HG02970 (cell line): ENCODE results near the gene ZDHHC12.

Source experiments
- ATAC-seq: cut with Tn5 transposase; IDR thresholded peaks from one replicate; pipeline ENCODE4 v1.9.1; 2021; ENCODE audit warnings: mild to moderate bottlenecking, moderate library complexity, moderate number of reproducible peaks; ENCODE audit not compliant: unreplicated experiment, low FRiP score

Gene ZDHHC12

DNA sequence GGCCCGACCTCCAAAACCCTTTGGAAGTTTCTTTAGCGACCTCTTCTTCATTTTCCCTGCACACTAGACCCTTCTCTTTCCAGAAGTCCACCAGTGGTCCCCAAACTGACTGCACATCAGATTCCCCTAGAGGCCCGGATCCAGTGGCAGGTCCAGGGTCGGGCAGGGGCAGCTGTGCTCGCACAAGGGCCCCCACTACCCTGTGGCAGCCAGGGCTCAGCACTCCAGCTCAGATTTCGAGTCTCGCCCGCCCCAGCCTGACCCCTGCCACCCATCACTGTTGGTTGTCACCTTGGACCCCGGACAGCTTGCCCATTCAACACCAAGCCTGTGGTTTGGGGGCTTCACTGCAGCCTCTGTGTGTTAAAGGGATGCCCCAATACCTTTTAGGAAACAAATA, 7.8 kb upstream of the ZDHHC12 start:
- ATAC-seq, result no peak

GRCh38 chr9:128731093-128731492, 7.2 kb upstream of the ZDHHC12 start:
- ATAC-seq, result no peak

DNA sequence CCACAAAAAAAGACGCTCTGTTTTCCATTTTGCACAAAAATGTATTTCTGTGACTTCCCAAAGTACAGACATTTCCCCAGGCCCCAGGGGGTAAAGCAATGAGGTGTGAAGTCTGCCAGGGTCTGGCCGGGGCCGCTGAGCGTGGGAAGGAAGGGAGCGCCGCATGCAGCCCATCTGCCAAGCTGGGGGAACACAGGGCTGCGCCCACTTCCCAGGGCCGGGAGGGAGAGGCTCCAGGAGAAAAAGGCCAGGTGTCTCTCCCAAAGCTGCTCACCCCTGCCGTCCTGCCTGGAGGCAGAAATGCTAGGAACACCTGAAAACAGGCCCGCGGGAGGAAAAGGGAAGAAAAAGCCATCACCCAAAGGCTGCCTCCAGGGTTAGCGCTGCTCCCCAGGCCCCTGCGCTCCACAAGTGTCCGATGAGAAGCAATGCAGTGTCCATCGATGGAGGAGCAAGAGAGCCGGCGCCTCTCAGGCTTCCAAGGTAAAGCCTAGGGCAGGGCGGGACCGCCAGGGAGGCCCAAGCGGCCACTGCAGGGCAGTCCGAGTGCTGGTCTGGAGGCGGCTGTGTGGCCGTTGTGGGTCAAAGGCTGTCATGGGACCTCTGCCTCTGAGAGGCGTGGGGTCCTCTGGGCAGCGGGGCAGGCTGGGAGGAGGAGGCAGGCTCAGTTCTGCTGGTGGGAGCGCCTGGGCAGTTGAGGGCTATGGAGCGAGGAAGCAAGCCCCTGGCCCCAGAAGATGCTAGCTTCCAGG, 6.0 kb upstream of the ZDHHC12 start:
- ATAC-seq, result no peak

DNA sequence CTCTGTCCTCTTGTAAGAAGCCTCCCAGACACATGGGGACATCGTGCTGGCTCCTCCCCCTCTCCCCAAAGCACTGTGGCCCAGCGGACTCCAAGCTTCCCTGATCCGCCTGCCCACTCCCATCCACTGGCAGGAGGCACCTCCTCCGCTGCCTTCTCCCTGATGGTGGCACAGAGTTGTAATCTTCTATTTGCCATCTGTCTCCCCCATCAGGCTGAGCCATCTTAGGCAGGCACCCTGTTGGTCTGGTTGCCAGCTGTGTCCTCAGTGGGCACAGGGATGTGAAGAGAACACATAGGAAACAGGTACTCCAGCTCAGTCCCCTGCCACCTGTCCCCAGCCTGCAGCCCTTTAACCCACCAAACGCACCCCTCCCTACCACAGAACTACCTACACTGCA, 5.4 kb upstream of the ZDHHC12 start:
- ATAC-seq, result no peak

DNA sequence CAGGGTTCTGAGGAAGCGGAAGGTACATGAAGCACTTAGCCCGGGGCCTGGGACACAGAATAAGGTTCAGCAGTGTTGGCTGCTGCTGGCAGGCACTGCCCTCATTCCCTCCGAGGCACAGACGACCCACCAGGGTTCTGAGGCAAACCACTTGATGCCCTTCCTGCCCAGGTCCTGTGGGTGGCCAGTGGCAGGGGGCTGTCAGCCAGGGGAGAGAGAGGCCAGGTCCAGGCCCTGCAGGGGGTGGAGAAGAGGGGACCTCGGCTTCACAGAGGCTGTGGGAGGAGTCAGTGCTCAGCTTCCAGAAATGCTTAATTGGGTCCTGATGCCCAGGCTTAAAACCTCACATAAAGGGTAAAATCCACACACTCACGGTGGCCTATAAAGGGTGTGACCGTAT, 4.4 kb upstream of the ZDHHC12 start:
- ATAC-seq, result no peak

DNA sequence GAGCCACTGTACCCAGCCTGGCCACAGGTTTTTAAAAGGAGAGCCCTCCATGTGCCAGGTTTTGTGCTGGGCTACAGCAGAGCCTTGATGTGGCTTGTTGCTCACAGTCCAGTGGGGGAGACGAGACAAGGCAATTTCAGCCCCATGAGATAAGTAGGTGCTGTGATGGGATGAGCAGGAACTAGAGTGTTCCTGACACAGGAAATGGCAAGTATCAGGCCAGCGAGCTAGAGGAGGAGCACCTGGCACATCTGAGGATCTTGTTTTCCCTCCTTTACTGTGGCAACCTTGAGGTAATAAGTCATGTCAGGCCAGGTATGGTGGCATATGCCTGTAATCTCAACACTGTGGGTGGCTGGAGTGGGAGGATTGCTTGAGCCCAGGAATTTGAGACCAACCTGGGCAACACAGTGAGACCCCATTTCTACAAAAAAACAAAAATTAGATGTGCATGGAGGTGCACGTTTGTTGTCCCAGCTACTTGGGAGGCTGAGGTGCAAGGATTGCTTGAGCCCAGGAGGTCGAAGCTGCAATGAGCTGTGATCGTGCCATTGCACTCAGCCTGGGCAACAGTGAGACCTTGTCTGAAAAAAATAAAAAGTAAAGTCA, 3.8 kb upstream of the ZDHHC12 start:
- ATAC-seq, result no peak

- ATAC-seq, result peak; percentile 6
Observed at GRCh38 chr9:128724744-128725211, 851 bp upstream of the ZDHHC12 start.

- ATAC-seq, result no peak
Observed at GRCh38 chr9:128723352-128723865, 518 bp downstream of the ZDHHC12 start.

DNA sequence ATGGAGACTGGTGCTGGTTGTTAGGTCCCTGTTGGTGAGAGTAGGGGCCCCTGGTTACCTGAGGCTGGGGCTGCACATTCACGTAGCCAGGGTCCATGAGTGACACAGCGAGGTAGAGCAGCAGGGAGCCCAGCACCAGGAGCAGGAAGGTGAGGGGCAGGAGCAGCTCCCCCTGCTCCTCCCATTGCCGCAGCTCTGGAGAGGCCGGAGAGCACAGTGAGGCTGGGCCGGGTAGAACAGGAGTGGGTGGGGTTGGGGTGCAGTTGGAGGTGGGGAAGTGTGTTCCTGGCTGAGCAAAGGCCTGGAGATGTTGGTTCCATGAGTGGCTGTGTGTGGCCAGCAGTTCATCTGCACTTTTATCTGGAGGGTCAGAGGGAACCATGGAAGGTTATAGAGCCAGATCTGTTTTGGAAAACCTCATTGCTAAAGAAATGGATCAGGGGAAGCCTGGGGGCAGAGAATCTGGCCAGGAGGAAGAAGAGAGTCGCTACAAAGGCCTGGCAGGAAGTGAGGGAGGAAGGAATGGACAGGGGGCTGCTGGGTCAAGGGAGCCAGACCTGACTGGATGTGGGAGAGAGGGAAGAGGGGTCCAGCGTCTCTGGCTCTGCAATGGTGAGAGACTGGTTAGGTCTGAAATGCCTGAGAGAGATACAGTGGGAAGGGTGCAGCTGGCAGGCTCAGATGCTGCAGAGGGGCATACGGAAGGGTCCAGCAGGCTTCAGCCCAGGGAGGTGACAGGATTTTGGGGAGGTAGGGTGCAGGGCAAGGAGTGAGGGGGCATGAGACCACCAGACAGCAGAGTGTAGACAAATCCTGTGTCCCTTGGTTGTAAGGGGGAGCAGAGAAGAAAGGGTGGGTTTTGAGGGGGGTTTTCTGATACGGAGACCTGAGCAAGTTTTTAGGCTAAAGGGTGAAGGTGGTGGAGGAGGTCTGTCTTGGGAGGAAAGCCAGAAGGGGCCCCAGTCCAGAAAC, 1.3 kb downstream of the ZDHHC12 start:
- ATAC-seq, result no peak

DNA sequence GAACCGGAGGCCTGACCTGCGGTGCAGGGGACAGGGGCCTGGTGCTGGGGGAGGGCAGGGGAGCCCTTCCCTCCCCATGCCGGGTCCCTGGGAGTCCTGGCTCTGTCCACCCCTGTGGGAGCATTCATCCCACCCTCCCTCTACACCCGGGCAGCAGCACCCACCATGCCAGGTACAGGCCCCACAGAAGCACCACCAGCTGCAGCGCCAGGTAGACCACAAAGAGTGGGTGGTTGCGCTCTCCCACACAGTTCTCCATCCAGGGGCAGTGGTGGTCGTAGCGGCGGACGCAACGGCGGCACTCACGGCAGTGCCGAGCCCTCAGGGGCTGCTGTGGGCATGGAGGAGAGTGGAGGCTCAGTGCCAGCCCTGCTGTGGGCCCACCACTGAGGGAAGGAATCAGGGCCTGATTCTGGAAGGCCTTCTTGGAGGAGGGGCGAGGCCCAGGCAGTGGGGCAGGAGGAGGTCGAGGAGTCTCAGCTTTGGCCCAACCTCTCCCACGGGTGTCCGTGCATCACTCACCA, 2.4 kb downstream of the ZDHHC12 start:
- ATAC-seq, result no peak

DNA sequence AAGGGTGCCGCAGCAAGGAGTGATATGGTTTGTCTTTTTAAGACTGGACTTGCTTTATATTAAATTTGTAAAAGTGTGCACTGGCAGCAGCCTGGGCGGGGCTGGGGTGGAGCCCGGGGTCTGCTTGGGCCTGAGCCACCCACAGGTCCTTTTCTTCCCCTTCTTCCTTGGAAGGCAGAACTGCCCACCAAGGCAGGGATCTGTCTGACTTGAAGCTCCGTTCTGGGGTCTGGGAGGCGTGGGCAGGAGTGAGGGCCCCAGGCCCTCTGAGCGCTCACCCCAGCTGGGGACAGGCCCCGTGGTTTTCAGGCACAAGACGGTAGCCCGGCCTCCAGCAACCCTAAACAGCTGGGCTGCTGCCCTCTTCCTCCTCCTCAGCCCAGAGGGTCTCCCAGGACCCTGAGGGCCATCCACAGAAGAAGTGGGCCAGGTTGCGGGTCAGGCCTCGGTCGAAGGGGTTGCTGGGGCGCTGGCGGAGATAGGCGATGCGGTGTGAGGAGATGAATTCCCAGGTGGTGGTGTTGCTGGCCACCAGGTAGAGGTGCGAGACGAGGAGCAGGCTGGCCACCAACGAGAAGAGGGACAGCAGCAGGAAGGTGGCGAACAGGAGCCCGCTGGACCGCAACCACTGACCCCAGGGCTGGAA, 3.0 kb downstream of the ZDHHC12 start:
- ATAC-seq, result no peak

GRCh38 chr9:128719919-128720605, 3.9 kb downstream of the ZDHHC12 start:
- ATAC-seq, result no peak

- ATAC-seq, result no peak
Observed at GRCh38 chr9:128718475-128718874, 5.5 kb downstream of the ZDHHC12 start.

GRCh38 chr9:128718047-128718446, 5.9 kb downstream of the ZDHHC12 start:
- no peak for ATAC-seq

DNA sequence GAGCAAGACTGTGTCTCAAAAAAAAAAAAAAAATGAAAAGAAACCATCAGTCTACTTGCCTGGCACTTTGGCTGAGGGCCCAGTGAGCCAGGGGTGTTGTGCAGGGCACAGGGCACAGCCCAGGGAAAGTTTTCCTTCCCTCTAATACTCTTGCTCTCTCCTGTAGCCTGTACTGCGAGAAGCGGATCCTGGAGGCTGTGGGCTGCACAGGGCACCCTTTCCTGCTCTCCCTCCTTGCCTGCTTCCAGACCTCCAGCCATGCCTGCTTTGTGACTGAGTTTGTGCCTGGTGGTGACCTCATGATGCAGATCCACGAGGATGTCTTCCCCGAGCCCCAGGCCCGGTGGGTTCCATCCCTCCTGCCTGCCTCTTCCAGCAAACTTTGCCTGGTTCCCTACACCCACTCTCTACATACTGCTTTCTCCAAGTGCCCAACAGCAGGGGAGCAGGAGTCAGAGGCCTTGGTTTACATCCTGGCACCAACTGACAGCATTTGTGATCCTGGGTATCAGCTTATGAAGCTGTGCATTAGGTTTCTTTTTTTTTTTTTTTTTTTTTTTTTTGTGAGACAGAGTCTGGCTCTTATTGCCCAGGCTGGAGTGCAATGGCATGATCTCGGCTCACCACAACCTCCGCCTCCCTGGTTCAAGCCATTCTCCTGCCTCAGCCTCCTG, 7.2 kb downstream of the ZDHHC12 start:
- ATAC-seq, result no peak

- no peak for ATAC-seq
Observed at GRCh38 chr9:128715436-128715750, 8.5 kb downstream of the ZDHHC12 start.

DNA sequence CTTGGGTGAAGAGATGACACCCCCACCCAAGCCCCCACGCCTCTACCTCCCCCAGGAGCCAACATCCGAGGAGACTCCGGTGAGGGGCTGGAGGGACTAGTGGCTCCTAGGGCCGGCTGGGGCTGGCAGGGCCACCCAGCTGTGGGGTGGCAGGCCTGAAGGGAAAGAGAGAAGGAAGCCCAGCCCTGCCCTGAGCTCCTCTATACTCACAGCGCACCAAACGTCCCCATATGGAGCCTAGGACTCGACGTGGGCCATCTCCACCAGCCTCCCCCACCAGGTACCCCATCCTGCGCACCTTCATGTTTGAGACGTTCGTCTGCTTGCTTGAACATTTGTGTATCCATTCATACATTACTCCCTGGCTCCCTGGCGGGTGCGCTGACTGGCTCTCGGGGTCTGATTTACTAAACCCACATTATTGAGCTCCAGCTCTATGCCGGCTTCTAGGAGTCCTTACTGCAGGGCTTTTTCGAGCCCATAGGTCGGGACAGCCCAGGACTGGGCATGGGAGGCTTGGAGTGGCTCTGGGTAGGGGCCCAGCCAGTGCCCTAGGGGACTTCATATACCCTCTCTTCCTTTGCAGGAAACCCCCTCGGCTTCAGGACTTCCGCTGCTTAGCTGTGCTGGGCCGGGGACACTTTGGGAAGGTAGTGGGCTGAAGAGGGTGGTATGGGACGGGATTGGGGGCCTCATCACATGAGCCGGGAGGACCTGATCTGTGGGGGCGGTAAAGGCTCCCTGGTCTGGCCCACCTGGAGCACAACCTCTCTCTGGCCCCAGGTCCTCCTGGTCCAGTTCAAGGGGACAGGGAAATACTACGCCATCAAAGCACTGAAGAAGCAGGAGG, 9.1 kb downstream of the ZDHHC12 start:
- no peak for ATAC-seq

DNA sequence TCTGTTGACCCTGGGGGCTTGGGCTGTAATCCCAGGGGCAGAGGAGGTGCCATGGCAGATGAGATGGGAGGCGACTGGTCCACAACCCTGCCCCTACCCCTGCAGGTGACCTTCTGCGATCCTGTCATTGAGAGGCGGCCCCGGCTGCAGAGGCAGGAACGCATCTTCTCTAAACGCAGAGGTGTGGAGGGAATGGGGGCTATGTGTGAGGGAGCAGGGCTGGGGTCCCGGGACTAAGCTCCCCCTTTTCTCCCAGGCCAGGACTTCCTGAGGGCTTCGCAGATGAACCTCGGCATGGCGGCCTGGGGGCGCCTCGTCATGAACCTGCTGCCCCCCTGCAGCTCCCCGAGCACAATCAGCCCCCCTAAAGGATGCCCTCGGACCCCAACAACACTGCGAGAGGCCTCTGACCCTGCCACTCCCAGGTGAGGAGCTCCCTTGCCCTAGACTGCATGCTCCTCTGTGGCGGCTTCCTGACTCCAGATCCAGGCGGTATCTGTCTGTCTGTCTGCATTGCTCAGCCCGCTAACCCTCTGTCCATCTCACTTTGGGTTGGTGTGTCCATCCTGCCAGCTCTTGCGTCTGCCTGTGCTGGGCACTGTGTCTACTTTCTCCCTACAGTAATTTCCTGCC, 9.9 kb downstream of the ZDHHC12 start:
- no peak for ATAC-seq
